Lung (tissue), 12 donors: ENCODE measurements around the gene SLC1A6. TPM values are rescaled to one million over a fixed set of nuclear protein-coding genes. Genes with fewer than 3 reads are reported as not detected.

Source experiments
- ATAC-seq: fragments of 200-7000 bp; cut with Tn5 transposase; one replicate; pipeline ENCODE4 v1.9.1; 2020; ENCODE audit warnings: moderate number of reproducible peaks; ENCODE audit not compliant: insufficient read depth, low FRiP score
- DNase-seq, 3 donors: peaks; one replicate each; pipeline ENCODE4 v3.0.0-alpha.2; 2013 to 2017
- H3K27ac ChIP-seq, 2 donors: one replicate each; pipeline ENCODE4 v1.5.1; 2013; ENCODE audit warnings: mild to moderate bottlenecking in 2 of 2, moderate library complexity in 2 of 2, control low read depth in 1 of 2, inconsistent platforms in 1 of 2, low read depth in 1 of 2, low read length in 1 of 2
- H3K27me3 ChIP-seq, 3 donors: one replicate each; pipeline ENCODE4 v1.5.1; 2013; ENCODE audit warnings: low read length in 2 of 3; ENCODE audit not compliant: control insufficient read depth in 3 of 3, insufficient read depth in 3 of 3
- H3K36me3 ChIP-seq, 4 donors: one replicate each; pipeline ENCODE4 v1.5.1; 2013; ENCODE audit warnings: low read length in 4 of 4, mild to moderate bottlenecking in 1 of 4, moderate library complexity in 1 of 4; ENCODE audit not compliant: control insufficient read depth in 4 of 4, insufficient read depth in 4 of 4
- H3K4me1 ChIP-seq, 5 donors: one replicate each; pipeline ENCODE4 v1.5.1; 2013; ENCODE audit warnings: low read length in 5 of 5, mild to moderate bottlenecking in 2 of 5, moderate library complexity in 1 of 5; ENCODE audit not compliant: control insufficient read depth in 5 of 5, insufficient read depth in 5 of 5
- H3K4me3 ChIP-seq: one replicate; pipeline ENCODE4 v1.5.1; 2013; ENCODE audit warnings: mild to moderate bottlenecking, control low read depth, moderate library complexity
- H3K9ac ChIP-seq, 2 donors: one replicate each; pipeline ENCODE4 v1.5.1; 2013; ENCODE audit warnings: low read length in 2 of 2, control low read depth in 1 of 2; ENCODE audit not compliant: insufficient read depth in 1 of 2
- H3K9me3 ChIP-seq, 4 donors: one replicate each; pipeline ENCODE4 v1.5.1; 2013; ENCODE audit warnings: low read length in 3 of 4, mild to moderate bottlenecking in 1 of 4, moderate library complexity in 1 of 4; ENCODE audit not compliant: control insufficient read depth in 4 of 4, insufficient read depth in 3 of 4
- CTCF ChIP-seq: IDR thresholded peaks from 2 replicates; pipeline ENCODE4 v1.5.1; 2012; ENCODE audit warnings: mild to moderate bottlenecking; ENCODE audit errors: control extremely low read depth, extremely low read depth
- WGBS, 2 donors: extraction: QIAGEN DNeasy Blood & Tissue Kit; methylation state at CpG; one replicate each; pipeline ENCODE4 v1.1.7; 2013; 5-methylcytosine and 5-hydroxymethylcytosine counted together
- polyA plus RNA-seq, 2 donors: library from polyadenylated mRNA; stranded (reverse); fragments of 200-250 nt; gene quantifications; one replicate each; pipeline ENCODE4 v1.2.1, GENCODE V29; 2013
- total RNA-seq, 2 donors: library from RNA; depleted of rRNA in 1 of 2; stranded (reverse); fragments of >200 nt in 1 of 2; gene quantifications; one replicate each; pipeline ENCODE4 v1.2.1, GENCODE V29; 2014 to 2021
- donor health status: control.
- donor health status: control.
- donor health status: Bipolar disorder and iron deficiency.
- donor health status: healthy.
- donor health status: DM: yes; HTN: yes; CAD: no.

SLC1A6 gene
- total and polyA plus RNA-seq, 4 donors = not detected

GRCh38 chr19:14992780-14993179, 13.1 kb upstream of the SLC1A6 start:
- H3K4me3 ChIP-seq = no peak overlapping the region
- H3K27me3 ChIP-seq = no peaks in the 10 kb centered on the region
- H3K9me3 ChIP-seq = peaks cover 0 to 2% (median under 1%) of the 10 kb centered on the region in 4 donors
- H3K27ac ChIP-seq = no peak overlapping the region
- no peaks in the 10 kb centered on the region for H3K36me3 ChIP-seq
- ATAC-seq = no peak
- H3K4me1 ChIP-seq = no peaks in the 10 kb centered on the region
- no peak for TF ChIP-seq CTCF
- no peak for DNase-seq
- 69 to 70% methylated on average over 11 of the region's 11 CpGs for WGBS, 2 donors
- no peak overlapping the region for H3K9ac ChIP-seq

GRCh38 chr19:14985133-14985532, 5.5 kb upstream of the SLC1A6 start:
- no peak for DNase-seq
- Histone ChIP-seq H3K9me3 (peaks cover 0 to 4% (median 0%) of the 10 kb centered on the region in 4 donors), H3K9ac (no peak overlapping the region), H3K36me3 (no peaks in the 10 kb centered on the region), H3K4me1 (no peaks in the 10 kb centered on the region), H3K4me3 (no peak overlapping the region), H3K27ac (no peak overlapping the region), H3K27me3 (peaks cover 0 to 19% (median 17%) of the 10 kb centered on the region in 3 donors)
- 66 to 86% methylated on average over 5 of the region's 5 CpGs for WGBS, 2 donors
- no peak for ATAC-seq
- TF ChIP-seq CTCF = no peak

- 59 to 73% methylated on average over 6 of the region's 6 CpGs for WGBS, 2 donors
- no peak for TF ChIP-seq CTCF
- no peaks in the 10 kb centered on the region for H3K4me1 ChIP-seq
- no peak overlapping the region for H3K4me3 ChIP-seq
- peaks cover 12 to 51% (median 33%) of the 10 kb centered on the region in 3 donors for H3K27me3 ChIP-seq
- DNase-seq = no peak
- no peaks in the 10 kb centered on the region for H3K36me3 ChIP-seq
- peaks cover 0 to 3% (median 0%) of the 10 kb centered on the region in 4 donors for H3K9me3 ChIP-seq
- no peak overlapping the region for H3K27ac ChIP-seq
- H3K9ac ChIP-seq = no peak overlapping the region
- no peak for ATAC-seq
Measured at GRCh38 chr19:14978161-14978776, 1.4 kb downstream of the SLC1A6 start.

- Histone ChIP-seq H3K27ac (no peak overlapping the region), H3K4me3 (no peak overlapping the region), H3K4me1 (no peaks in the 10 kb centered on the region), H3K36me3 (no peaks in the 10 kb centered on the region), H3K27me3 (peaks cover 12 to 50% (median 30%) of the 10 kb centered on the region in 3 donors), H3K9ac (no peak overlapping the region), H3K9me3 (peaks cover 0 to 3% (median 0%) of the 10 kb centered on the region in 4 donors)
- TF ChIP-seq CTCF = no peak
- WGBS, 2 donors = 60 to 70% methylated on average over 5 of the region's 5 CpGs
- DNase-seq (no peak), ATAC-seq (no peak)
Measured at GRCh38 chr19:14977128-14977527, 2.5 kb downstream of the SLC1A6 start.
